B cell (primary cell): Measurements from ENCODE around the gene FRMD3.

Experiments used
- EZH2 ChIP-seq: IDR thresholded peaks from 2 replicates; pipeline ENCODE4 v1.6.1; 2012; ENCODE audit warnings: borderline replicate concordance, low read depth, mild to moderate bottlenecking, moderate library complexity, low read length; ENCODE audit not compliant: insufficient read depth, poor library complexity, severe bottlenecking
- TF ChIP-seq, protein P1 (sequence below): fragments of 200-600 bp; IDR thresholded peaks from one replicate; pipeline ENCODE4 v1.8.0; 2022; ENCODE audit warnings: antibody characterized with exemption, mild to moderate bottlenecking

- TF ChIP-seq, protein P1, sequence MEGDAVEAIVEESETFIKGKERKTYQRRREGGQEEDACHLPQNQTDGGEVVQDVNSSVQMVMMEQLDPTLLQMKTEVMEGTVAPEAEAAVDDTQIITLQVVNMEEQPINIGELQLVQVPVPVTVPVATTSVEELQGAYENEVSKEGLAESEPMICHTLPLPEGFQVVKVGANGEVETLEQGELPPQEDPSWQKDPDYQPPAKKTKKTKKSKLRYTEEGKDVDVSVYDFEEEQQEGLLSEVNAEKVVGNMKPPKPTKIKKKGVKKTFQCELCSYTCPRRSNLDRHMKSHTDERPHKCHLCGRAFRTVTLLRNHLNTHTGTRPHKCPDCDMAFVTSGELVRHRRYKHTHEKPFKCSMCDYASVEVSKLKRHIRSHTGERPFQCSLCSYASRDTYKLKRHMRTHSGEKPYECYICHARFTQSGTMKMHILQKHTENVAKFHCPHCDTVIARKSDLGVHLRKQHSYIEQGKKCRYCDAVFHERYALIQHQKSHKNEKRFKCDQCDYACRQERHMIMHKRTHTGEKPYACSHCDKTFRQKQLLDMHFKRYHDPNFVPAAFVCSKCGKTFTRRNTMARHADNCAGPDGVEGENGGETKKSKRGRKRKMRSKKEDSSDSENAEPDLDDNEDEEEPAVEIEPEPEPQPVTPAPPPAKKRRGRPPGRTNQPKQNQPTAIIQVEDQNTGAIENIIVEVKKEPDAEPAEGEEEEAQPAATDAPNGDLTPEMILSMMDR: no peak
- no peak for TF ChIP-seq EZH2
Observed at GRCh38 chr9:83523684-83524083, 14.5 kb downstream of the FRMD3 start.
